Dermis blood vessel endothelial cell (primary cell): ENCODE results near the gene SGK2. TPM values are rescaled to one million over a fixed set of nuclear protein-coding genes. Genes with fewer than 3 reads are reported as not detected.
A peak's percentile ranks its signal among the peaks of the same experiment; 100 is the strongest.
"Not testable (repeated sequence)": the region's sequence is repeated elsewhere in the genome, so short reads cannot be mapped to it uniquely, and the experiment has no call there.

Source experiments
- DNase-seq: peaks from one replicate; pipeline ENCODE4 v3.0.0; 2010
- total RNA-seq: library from RNA; depleted of rRNA; stranded (reverse); fragments of >200 nt; gene quantifications from 2 replicates; pipeline ENCODE4 v1.2.3, GENCODE V29; 2014

The SGK2 gene
- total RNA-seq, 1 donor from 2014 or later: 0.34 TPM

DNA sequence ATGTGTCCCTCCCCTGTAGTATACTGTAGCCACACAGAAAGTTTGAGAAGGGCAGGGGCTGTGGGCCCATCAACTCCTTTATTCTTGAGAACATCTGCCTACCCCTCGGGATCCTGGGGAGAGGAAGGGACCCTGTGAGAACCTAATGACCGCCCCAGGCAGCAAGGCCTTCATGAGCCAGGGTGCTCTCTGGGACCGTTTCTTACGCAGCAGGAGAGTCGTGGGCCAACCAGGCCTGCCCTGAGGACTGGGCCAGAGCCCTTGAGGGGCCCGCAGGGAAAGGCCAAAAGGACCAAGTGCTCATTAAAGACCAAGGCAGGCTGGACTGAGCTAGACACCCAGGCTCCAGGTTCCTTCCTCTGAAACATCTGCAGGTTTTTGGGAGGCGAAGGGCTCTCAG, 5.2 kb downstream of the SGK2 start:
- no peak for DNase-seq

DNA sequence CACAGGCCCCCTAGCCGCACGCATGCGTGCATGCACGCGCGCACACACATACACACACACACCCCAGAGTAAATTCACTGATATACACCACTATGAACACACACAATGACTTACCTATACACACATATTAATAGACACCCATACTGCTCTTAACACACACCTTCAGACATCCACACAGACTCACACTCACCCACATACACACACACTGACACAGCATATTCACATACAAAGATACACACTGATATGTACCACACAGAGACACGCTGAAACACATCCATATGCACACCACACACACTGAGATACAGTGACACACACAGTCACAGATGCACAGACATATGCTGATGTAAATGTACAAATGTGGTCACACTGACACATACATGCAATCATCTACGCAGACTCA, 5.6 kb downstream of the SGK2 start:
- no peak for DNase-seq

DNA sequence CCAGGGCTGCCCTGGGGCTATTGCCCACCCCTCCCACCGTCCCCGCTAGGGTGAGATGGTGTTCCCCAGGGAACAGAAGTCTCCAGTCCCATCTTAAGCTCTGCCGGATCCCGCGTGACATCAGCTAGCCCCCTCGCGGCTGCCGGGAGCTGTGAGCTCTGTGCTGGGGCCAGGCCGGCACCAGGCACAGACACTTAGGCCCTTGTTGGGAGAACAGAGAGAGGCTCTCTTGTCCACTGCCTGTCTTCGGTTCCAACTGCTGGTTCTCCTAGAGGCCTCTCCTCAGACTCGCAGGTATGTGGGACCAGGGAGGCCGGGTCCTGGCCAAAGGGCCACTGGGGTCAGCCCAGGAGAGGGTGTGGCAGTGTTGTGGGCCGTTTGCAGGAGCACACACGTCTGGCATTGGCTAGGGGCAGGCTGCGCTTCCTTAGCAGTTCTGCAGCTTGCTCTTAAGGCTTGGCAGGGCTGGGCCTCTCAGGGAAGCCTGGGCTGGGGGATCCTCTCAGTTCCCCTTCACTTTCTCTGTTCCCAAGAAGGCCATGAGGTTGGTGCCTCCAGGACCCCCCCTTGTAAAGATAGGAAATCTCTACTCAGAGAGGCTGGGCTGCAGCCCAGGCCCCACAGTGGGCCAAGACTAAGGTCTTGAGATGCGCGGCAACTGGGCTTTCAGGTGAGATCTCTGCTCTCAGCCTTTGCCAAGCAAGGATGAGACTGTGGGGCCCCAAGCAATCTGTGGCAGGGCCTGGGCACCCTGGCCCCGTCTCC, 6.3 kb downstream of the SGK2 start:
- no peak for DNase-seq

DNA sequence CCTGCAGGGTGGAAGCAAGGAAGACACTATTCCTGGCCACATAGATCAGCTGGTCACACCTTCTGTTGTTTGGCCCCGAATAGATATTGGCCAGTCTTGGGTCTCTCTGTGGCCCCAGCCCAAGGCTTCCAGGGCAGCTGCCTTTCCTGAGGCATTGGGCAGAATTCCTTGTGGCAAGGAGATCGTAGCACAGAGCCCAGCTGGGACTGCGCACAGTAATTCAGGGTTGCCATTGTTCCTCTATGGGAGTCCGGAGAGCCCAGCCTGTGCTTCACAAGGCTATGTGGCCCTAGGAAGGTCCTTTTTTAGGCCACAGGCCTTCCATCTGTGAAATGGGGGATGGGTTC, 6.9 kb downstream of the SGK2 start:
- no peak for DNase-seq

DNA sequence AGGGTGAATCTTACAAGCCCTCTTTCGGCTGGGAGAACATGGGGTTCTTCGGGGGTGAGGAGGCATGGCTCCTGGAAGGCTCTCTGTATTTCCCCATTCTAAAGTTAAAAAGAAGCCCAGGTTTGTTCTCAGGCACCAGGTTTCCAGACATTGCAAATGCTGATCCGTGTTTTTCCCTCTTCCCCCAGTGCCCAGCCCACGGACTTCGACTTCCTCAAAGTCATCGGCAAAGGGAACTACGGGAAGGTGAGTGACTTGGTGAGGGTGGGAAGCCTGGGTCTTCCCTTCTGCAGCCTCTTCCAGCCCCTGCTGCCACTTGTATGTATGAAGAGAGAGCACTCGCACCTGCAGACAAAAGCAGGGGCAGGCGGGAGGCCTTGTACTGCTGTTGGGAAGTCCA, 8.7 kb downstream of the SGK2 start:
- DNase-seq: no peak

DNA sequence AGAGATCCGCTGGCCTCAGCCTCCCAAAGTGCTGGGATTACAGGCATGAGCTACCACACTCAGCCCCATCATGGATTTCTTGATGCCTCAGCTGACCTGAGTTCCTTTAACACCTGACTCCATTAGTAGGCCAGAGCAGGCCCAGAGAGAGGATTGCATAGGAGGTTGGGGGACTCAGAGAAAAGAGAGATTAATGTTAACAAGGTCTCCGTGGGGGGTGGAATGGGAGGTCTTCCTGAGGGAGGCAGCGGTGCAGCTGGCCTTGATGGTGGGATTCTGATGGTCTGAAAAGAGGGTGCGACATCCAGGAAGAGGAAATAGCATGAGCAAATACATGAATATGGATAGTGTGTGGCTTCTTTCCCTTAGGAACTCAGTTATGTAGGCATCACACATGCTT, 9.9 kb downstream of the SGK2 start:
- no peak for DNase-seq

DNA sequence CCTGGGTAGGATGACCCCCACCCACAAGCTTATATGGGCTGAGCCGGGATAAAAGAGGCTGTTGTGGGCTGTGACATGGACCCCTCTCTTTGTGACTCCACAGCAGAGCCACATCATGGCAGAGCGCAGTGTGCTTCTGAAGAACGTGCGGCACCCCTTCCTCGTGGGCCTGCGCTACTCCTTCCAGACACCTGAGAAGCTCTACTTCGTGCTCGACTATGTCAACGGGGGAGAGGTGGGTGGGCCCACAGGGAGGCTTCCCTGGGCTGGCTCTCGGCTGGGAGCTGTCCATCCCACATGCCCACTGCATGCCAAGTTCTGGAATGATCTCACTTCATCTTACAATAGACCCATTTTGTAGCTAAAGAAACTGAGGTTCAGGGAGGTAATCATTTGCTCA, 10.5 kb downstream of the SGK2 start:
- no peak for DNase-seq

DNA sequence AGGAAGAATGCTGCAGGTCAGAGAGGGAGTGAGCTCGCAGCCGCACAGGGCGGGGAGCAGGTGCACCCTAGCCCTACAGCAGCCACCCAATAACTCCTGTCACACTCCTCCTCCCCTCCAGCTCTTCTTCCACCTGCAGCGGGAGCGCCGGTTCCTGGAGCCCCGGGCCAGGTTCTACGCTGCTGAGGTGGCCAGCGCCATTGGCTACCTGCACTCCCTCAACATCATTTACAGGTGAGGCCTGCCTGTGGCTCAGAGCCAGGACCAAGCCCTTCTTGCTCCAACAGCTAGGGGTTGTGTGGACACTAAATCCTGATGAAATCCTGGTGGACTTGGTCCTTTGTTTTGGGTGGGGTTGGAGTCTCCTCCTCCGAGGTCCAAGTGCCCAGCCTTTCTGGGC, 11.7 kb downstream of the SGK2 start:
- no peak for DNase-seq

DNA sequence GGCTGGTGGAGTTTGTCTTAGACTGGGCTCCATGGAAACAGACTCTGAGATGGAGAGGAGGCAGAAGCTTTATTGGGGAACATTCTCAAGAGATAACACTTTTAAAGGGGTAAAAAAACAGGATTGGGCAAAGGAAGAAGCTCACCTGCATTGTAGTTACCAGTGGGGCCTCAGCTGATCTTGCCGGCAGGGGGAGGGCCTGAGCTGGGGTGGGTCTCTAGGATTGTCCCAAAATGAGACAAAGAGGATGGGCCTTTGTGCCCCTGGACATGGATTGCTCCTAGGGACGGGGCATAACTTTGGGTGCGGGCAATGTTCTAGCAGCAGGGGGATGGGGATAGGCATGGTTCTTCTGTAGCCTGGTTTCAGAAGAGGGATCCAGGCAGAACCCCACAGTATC, 12.5 kb downstream of the SGK2 start:
- DNase-seq: no peak

DNA sequence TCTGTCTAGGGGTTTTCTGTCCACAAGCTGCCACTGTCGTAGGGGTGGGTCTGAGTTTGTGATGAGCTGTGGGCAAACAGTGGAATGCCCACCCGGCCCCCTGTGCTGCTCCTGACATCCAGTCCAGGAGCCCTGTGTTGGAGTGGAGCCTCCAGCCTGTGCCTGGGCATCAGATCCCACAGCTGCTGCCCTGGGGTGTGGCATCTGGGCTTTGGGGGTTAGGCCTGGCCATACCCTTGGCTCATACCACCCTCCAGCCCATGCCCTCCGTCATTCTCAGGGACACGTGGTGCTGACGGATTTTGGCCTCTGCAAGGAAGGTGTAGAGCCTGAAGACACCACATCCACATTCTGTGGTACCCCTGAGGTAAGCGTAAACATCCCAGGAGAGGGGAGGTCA, 12.9 kb downstream of the SGK2 start:
- no peak for DNase-seq

DNA sequence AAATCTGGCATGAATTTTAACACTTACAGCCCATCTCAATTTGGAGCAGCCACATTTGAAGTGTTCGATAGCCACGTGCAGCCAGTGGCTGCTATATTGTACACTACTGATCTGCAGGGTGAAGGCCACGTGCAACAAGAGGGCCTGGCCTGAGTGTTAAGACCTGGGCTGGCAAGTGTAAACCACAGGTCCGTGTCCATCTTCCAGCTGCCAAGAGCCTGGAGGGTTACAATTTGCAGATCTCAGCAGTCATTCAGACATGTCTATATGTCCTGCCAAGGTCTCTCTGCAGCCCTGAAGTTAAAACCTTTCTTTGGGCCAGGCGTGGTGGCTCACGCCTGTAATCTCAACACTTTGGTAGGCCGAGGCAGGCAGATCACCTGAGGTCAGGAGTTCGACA, 14.1 kb downstream of the SGK2 start:
- no peak for DNase-seq

DNA sequence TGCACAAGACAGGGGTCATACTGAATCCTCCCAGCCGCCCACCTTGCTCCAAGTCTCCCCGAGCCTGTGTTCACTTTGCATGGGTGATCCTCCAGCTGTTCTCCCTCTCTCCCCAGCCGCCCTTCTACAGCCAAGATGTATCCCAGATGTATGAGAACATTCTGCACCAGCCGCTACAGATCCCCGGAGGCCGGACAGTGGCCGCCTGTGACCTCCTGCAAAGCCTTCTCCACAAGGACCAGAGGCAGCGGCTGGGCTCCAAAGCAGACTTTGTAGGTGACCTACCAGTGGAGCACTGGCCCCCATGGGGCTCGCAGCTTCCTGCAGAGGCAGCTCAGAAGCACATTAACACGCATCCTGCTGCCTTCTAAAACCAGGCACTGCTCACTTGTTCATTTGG, 17.3 kb downstream of the SGK2 start:
- no peak for DNase-seq

DNA sequence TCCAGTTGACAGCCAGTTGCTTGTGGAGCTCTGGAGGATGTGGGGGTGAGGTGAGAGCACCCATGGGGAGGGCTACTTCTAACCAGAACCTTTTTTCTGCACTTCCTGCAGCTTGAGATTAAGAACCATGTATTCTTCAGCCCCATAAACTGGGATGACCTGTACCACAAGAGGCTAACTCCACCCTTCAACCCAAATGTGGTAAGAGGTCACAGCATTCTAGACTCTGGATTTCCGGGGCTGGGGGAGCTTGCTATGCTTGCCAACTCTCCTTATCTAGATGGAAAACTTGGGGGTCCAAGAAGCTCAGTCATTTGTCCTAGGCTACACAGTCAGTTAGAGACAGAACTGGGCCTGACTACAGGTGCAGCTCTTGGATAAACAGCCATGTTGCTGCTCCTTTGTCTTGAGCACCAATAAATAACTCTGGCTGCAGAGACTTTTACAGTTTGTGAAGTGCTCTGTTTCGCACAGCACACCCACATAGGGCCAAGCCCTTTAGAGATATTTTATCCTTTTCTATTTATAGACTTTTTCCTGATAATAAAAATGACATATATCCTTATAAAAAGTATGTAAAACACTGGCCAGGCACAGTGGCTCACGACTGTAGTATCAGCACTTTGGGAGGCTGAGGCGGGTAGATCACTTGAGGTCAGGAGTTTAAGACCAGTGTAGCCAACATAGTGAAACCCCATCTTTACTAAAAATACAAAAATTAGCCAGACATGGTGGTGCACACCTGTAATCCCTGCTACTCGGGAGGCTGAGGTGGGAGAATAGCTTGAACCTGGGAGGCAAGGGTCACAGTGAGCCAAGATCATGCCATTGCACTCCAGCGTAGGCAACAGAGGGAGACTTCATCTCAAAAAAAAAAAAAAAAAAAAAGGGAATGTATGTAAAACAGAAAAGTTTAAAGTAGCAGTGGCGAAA, 21.3 kb downstream of the SGK2 start:
- DNase-seq: no peak

DNA sequence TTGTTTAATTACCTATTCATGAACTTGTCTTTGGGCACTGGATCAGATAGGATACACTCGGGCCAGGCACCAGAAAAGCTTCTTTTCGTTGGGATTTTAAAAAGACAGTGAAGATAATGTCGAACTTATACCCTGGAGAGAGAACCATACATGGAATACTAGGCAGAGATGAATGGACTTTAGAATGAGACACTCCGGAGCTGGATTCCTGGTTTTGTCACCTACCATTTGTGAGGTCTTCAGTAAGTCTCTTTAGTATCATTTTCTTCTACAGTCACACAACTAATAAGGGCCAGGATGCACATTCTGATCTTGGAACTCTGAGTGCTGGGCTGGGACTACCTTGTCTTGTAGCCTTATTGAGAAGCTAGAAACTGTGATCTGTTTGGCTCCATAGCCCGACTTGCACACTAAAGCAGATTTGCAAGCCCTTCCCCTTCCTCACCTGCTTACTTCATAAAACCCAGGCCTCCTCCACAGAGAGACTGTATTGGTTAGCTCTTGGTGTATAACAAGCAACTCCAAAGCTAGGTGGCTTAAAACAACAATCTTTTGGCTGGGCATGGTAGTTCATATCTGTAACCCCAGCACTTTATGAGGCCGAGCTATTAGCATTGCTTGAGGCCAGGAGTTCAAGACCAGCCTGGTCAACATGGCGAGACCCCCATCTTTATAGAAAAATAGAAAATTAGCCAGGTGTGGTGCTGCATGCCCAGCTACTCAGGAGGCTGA, 24.5 kb downstream of the SGK2 start:
- DNase-seq: no peak

DNA sequence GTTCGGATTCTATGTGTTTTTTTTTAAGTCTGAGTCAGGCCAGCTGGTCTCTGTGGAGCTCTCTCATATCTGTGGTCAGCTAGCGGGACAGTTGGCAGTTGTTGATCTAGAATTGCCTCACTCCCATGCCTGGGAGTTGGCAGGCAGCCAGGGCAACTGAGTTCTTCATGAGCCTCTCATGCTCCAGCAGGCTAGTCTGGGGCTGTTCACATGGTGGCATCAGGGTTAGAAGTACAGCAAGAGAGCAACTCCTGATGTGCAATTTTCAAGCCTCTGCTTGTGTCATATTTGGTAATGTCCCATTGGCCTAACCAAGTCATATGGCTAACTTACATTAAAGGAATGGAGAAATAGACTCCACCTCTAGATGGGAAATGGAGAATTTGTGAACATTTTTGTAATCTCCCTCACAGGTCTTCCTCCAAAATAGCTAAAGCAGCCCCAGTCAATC, 25.2 kb downstream of the SGK2 start:
- no peak for DNase-seq

DNA sequence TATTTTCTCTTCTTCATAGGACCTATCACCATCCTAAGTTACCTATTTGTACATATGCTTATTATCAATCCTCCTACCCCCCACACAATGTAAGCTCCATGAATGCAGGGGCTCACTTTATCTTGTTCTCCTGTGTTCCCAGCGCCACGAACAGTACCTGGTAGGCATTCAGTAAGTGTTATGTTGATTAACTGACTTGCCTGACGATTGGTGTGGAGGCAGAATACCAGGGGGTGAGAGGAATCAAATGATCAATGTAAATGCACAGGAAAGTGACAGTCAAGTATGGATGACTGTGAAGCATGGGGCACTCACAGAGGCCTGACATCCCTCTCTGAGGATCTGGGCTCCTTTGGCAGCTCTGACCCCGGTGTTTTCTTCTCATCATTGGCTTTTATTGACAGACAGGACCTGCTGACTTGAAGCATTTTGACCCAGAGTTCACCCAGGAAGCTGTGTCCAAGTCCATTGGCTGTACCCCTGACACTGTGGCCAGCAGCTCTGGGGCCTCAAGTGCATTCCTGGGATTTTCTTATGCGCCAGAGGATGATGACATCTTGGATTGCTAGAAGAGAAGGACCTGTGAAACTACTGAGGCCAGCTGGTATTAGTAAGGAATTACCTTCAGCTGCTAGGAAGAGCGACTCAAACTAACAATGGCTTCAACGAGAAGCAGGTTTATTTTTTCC, 25.8 kb downstream of the SGK2 start:
- no peak for DNase-seq

DNA sequence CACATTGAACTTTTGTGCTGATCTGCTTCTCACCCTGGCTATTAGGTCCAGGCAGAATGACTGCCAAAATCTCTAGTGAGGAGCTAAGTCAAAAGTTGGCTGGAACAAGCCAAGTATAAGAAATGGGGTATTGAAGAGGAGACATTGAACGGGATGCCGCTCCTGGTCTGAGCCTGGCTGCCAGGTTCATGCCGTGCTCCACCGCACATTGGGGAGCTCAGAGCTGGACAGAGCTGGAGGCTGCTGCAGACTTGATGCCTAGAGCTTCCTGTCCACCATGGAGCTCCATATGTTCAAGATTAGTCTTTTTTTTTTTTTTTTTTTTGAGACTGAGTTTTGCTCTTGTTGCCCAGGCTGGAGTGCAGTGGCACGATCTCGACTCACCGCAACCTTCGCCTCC, 27.8 kb downstream of the SGK2 start:
- DNase-seq: no peak

DNA sequence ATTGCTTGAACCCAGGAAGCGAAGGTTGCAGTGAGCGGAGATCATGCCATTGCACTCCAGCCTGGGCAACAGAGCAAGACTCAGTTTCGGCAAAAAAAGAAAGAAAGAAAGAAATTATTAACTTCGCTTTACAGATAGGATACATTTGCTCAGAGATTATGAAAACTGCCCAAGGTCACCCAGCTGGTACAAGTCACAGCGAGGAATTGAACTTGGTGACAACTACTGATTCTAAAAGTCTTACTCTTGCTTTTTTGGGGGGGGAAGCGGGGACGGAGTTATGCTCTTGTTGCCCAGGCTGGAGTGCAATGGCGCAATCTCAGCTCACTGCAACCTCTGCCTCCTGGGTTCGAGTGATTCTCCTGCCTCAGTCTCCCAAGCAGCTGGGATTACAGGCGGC, 29.7 kb downstream of the SGK2 start:
- not testable (repeated sequence) for DNase-seq

DNA sequence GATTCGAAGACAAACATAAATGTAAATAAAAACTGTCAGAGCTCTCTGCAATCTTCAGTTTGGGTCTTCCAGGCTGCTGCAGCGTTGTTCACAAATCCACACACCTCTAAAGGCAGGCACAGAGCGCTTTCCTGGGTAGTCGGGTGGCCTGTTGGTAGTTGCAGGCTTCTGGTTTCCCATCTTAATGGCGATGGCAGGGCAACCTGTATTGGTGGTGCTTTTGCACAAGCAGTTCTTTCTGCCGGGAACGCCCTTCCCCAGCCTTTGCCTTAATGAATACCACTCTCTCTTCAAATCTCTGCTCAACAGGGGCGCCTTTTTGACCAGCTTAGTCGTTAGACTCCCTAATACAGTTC, 31.2 kb downstream of the SGK2 start:
- DNase-seq: peak; percentile 29

DNA sequence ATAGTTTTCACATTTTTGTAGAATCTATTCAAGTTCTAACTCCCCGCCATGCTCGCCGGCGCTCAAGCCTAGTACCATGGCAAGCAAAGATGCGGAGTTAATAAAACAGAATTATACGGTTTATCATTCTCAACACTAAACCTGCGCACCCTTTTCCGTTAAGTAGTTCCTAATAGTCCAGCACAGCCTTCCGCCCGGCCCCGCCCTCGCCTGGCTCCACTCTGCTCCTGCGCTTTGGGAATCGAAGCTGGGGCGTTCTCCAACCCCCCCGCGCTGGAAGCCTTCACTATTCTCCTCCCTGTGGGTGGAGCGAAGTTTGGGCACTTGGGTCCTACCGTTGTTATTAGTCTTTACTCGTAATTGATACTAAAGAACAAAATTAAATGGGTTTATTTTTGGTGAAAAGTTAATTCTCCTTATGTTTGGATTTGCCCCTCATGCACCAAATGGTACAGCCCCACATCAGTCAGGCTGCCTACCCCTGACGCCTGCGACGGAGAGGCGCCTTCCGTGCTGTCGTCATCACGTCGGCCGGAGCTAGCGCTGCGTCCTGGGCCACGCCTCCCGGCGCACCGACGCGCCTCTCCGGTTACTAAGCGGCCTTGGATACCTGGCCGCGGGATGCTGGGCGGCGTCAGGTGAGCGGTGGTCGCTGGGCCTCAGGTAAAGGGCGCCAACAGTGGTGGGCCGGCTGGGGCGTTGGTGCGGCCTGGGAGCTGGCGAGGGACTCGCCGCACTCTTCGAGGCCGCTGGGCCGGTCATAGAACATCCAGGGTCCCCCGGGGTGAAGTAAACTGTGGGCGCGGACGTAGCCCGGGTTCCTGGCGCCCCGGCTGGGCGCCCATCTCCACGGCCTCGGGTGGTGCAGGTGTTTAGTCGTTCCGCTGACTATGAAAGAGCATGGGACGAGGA, 31.8 kb downstream of the SGK2 start, which contains the start of gene IFT52:
TSS of gene IFT52 (plus strand) at position 546 of the 912 bp plus-strand sequence. CDS start 3,762 bp downstream, outside the sequence.
- DNase-seq: peak; percentile 95

DNA sequence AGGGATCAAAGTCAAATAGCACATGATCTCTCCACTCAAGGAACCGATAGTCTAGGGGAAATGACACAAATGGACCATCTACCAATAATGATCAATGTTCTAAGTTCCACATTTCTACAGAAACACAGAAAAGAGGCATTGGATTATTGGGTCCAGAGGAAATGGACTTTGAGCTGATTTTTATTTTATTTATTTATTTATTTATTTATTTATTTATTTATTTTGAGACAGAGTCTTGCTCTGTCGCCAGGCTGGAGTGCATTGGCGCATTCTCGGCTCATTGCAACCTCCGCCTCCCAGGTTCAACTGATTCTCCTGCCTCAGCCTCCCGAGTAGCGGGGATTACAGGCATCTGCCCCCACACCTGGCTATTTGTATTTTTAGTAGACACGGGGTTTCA, 43.1 kb downstream of the SGK2 start:
- DNase-seq: not testable (repeated sequence)

DNA sequence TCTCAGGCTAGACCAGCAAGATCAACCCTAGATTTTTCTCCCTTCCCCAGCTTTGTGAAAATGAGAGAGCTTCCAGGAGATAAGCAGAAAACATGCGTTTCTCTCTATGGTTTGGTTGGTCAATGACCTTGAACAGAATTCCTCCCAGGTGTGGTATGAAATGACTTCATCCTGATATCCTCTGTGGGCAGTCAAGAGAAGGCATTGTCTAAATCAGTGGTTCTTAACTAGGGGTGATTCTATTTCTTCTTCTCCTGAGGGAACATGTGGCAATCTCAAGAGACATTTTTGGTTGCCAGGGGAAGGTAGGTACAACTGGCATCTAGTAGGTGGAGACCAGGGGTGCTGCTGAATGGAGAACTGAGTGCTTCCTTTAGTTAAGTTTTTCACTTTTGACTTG, 44.3 kb downstream of the SGK2 start:
- DNase-seq: peak; percentile 7
